ENCODE measurements around the gene ITGB1BP1. TPM values are rescaled to one million over a fixed set of nuclear protein-coding genes. Genes with fewer than 3 reads are reported as not detected.

The ITGB1BP1 gene
- total RNA-seq, 4 donors from 2014 or later, result 24.9 to 50.9 (median 30.8) TPM

DNA sequence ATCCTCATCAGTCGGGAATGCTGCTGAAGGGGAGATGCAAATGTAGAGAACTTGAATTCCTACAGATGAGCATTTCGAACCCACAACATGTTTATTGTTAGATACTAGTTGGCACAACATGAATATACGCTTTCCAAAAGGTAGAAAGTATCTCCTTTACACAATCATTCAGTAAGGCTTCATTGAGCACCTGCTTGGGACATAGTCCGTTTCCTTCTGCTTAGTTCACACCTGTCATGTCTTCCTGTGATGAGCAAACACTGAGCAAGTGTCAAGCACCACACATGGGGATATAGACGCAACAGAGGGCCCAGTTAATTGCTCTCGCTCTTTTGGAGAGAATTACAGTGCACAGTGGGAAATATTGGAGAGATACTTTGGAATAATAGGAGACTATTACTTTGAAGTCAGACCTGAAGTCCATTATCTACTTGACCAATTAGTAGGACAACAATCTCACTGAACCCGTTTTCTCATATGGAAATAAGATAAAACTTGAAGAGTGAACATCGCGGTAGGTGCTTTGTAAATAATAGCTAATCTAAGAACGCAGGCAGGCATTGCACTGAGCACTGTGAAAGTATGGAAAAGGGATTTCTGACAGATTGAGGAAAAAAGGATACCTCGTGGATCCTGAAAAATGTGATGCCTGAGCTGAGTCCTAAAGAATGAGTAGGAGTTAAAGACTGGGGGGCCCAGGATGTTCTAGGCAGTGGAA, 1.3 kb upstream of the ITGB1BP1 start:
- no peak for DNase-seq (ENCODE audit: low spot score in 2 of 2)
- Histone ChIP-seq H3K4me3 (peak overlapping the region; percentile 94), H3K9me3 (no peaks in the 10 kb centered on the region), H3K4me1 (peaks cover 38% of the 10 kb centered on the region), H3K27ac (no peak overlapping the region), H3K36me3 (peaks cover 8% of the 10 kb centered on the region), H3K27me3 (no peaks in the 10 kb centered on the region)
- TF ChIP-seq POLR2AphosphoS5 (IDR thresholded peaks at IDR 0.05) (no peak), EP300 (IDR thresholded peaks at IDR 0.05) (no peak), POLR2A (IDR thresholded peaks at IDR 0.05) (no peak)
- 67% methylated on average over 11 of the region's 11 CpGs for WGBS

DNA sequence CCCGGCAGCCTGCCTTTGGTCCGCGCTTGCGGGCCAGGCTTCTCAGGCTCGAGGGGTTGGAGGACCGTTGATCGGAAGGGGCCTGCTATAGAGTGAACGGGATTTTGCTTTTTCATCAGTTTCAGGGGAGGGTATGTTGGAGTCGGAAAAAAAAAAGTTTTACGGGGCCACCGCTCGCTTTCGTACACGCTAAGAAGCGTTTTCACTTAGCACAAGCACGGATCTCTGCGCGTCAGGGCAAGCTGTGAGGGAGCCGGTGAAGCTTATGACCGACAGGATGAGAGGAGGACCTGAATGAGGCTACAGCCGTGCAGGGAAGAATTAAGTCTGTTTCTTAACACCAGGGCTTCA, 569 bp upstream of the ITGB1BP1 start:
- H3K4me1 ChIP-seq, result peaks cover 38% of the 10 kb centered on the region
- H3K27ac ChIP-seq, result peak overlapping the region; percentile 89
- no peaks in the 10 kb centered on the region for H3K27me3 ChIP-seq
- TF ChIP-seq POLR2AphosphoS5 (IDR thresholded peaks at IDR 0.05), result no peak
- TF ChIP-seq, protein P1, sequence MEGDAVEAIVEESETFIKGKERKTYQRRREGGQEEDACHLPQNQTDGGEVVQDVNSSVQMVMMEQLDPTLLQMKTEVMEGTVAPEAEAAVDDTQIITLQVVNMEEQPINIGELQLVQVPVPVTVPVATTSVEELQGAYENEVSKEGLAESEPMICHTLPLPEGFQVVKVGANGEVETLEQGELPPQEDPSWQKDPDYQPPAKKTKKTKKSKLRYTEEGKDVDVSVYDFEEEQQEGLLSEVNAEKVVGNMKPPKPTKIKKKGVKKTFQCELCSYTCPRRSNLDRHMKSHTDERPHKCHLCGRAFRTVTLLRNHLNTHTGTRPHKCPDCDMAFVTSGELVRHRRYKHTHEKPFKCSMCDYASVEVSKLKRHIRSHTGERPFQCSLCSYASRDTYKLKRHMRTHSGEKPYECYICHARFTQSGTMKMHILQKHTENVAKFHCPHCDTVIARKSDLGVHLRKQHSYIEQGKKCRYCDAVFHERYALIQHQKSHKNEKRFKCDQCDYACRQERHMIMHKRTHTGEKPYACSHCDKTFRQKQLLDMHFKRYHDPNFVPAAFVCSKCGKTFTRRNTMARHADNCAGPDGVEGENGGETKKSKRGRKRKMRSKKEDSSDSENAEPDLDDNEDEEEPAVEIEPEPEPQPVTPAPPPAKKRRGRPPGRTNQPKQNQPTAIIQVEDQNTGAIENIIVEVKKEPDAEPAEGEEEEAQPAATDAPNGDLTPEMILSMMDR (IDR thresholded peaks at IDR 0.05), result no peak
- TF ChIP-seq EP300 (IDR thresholded peaks at IDR 0.05), result no peak
- no peak for TF ChIP-seq POLR2A (IDR thresholded peaks at IDR 0.05)
- WGBS, result 0% methylated on average over 19 of the region's 21 CpGs
- peaks cover 2% of the 10 kb centered on the region for H3K36me3 ChIP-seq
- peak overlapping the region; percentile 94 for H3K4me3 ChIP-seq
- no peak for DNase-seq (ENCODE audit: low spot score in 2 of 2)
- H3K9me3 ChIP-seq, result no peaks in the 10 kb centered on the region

DNA sequence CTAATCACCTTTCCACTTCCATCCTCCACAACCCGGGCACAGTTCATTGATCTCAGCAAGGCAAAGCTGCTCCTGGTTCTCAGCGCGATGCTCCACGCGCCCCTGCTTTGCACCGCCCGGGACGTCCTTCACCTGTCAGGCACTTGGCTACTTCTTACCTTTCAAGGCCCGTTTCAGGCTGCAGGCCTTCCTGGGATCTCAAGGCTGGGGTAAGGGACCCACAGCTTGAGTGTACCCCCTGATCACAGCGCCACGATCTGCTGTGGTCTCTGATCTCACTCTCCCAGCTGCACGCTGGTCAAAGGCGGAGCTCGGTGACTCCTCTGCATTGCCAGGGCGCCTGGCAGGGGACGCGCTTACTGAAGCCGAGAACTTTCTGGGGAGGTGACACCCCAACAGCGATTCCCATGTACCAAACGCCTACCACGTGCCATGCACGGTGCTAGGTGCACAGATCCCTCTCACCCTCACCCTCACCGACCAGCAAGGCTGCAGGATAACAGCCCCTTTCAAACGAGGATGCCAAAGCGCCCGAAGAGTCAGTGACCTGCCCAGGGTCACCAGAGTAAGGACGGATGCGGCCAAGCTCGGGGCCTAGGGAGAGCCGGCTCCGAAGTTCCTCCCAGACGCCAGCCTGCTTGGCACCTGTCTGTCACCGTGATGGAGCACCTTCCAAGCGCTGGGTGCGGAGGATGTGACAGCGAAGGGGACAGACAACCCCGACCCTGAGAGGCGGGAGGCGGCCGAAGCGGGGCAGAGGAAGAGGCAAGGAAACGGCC, 818 bp downstream of the ITGB1BP1 start:
- Histone ChIP-seq H3K27me3 (no peaks in the 10 kb centered on the region), H3K36me3 (no peaks in the 10 kb centered on the region), H3K4me1 (peaks cover 38% of the 10 kb centered on the region), H3K4me3 (peak overlapping the region; percentile 94), H3K27ac (peak overlapping the region; percentile 89), H3K9me3 (no peaks in the 10 kb centered on the region)
- WGBS, result 13% methylated on average over 22 of the region's 42 CpGs
- DNase-seq (ENCODE audit: low spot score in 2 of 2), result peak in 1 of 2 donors; percentile 74
- TF ChIP-seq POLR2A (IDR thresholded peaks at IDR 0.05), result no peak
- TF ChIP-seq POLR2AphosphoS5 (IDR thresholded peaks at IDR 0.05), result no peak
- no peak for TF ChIP-seq EP300 (IDR thresholded peaks at IDR 0.05)
- TF ChIP-seq, protein P1 (IDR thresholded peaks at IDR 0.05), result no peak

DNA sequence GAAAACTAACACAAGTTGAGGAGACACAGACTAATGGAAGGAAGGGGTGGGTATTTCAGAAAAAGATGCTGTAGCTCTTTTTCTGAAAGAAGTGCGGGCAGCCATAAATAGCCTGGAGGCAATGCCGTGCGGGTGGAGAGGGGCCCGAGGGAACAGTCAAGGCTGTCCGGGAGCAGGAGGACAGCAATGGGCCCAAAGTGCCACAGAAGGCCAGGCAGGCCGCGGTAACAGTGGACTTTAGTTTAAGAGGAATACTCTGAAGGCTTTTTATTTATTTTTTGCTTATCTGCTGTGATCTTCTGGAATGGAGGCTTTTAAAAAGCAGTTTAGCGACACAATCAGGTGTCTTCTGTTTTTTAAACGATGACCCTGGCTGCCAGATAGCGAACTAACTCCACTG, 2.8 kb downstream of the ITGB1BP1 start:
- DNase-seq (ENCODE audit: low spot score in 2 of 2), result no peak
- Histone ChIP-seq H3K9me3 (no peaks in the 10 kb centered on the region), H3K36me3 (peaks cover 9% of the 10 kb centered on the region), H3K4me1 (peaks cover 36% of the 10 kb centered on the region), H3K27me3 (no peaks in the 10 kb centered on the region), H3K27ac (no peak overlapping the region), H3K4me3 (no peak overlapping the region)
- WGBS, result 79% methylated on average over 10 of the region's 10 CpGs
- TF ChIP-seq EP300 (IDR thresholded peaks at IDR 0.05) (no peak), POLR2AphosphoS5 (IDR thresholded peaks at IDR 0.05) (no peak), POLR2A (IDR thresholded peaks at IDR 0.05) (no peak)
- TF ChIP-seq, protein P1 (IDR thresholded peaks at IDR 0.05), result no peak

DNA sequence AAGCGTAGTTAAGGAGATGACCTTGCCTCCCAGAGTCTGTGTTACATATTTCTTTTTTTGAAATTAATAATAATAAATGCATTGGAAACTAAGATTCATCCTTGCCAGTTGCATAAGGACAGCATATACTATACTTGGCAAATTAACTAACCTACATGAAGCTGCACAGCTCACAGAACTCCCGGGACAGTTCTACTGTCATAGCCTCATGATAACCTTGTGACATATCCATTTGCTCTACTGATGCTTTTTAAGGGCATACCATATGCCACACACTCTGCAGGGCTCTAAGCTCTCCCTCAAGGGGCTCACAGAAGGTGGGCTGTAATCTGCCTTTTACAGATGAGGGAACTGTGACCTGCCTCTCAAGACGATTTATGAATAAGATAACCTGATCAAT, 3.8 kb downstream of the ITGB1BP1 start:
- Histone ChIP-seq H3K9me3 (no peaks in the 10 kb centered on the region), H3K4me1 (peaks cover 30% of the 10 kb centered on the region), H3K36me3 (peaks cover 10% of the 10 kb centered on the region), H3K27me3 (no peaks in the 10 kb centered on the region), H3K4me3 (no peak overlapping the region), H3K27ac (no peak overlapping the region)
- TF ChIP-seq EP300 (IDR thresholded peaks at IDR 0.05), result no peak
- TF ChIP-seq, protein P1 (IDR thresholded peaks at IDR 0.05), result no peak
- no peak for TF ChIP-seq POLR2A (IDR thresholded peaks at IDR 0.05)
- TF ChIP-seq POLR2AphosphoS5 (IDR thresholded peaks at IDR 0.05), result no peak
- no peak for DNase-seq (ENCODE audit: low spot score in 2 of 2)
- 95% methylated on average over 3 of the region's 3 CpGs for WGBS
